Activated CD8-positive, alpha-beta memory T cell treated with anti-CD3 and anti-CD28 coated beads, Interleukin-2, amount 50 U/mL, for 24 hours (primary cell): ENCODE measurements around the gene CPT2.

Source experiments
- DNase-seq: peaks from one replicate; pipeline ENCODE4 v3.0.0-alpha.2; 2020; ENCODE audit errors: extremely low read depth

The CPT2 gene

GRCh38 chr1:53196485-53197290 lies at the start of gene CPT2:
TSS of gene CPT2 (plus strand) at chr1:53196824. CDS start at chr1:53196944, 120 bp downstream.
- peak; percentile 83 for DNase-seq

- DNase-seq = no peak
Observed at GRCh38 chr1:53147174-53147573, 49.5 kb upstream of the CPT2 start.

GRCh38 chr1:53148123-53148522 lies 48.5 kb upstream of the CPT2 start:
- DNase-seq = no peak

GRCh38 chr1:53153752-53154151 lies 42.9 kb upstream of the CPT2 start:
- DNase-seq = no peak

GRCh38 chr1:53154859-53155438 lies 41.7 kb upstream of the CPT2 start:
- DNase-seq = no peak

- DNase-seq = no peak
Observed at GRCh38 chr1:53155534-53155933, 41.1 kb upstream of the CPT2 start.

GRCh38 chr1:53155945-53156344 lies 40.7 kb upstream of the CPT2 start:
- no peak for DNase-seq

GRCh38 chr1:53156783-53157182 lies 39.8 kb upstream of the CPT2 start:
- DNase-seq = no peak

GRCh38 chr1:53158900-53159299 lies 37.7 kb upstream of the CPT2 start:
- no peak for DNase-seq

GRCh38 chr1:53160924-53161378 lies 35.7 kb upstream of the CPT2 start:
- no peak for DNase-seq

- DNase-seq = no peak
Observed at GRCh38 chr1:53162621-53163020, 34.0 kb upstream of the CPT2 start.

GRCh38 chr1:53163291-53163768 lies 33.3 kb upstream of the CPT2 start:
- no peak for DNase-seq

GRCh38 chr1:53165408-53165961 lies 31.1 kb upstream of the CPT2 start:
- DNase-seq = no peak

- no peak for DNase-seq
Observed at GRCh38 chr1:53166366-53166765, 30.3 kb upstream of the CPT2 start.

- no peak for DNase-seq
Observed at GRCh38 chr1:53166912-53167311, 29.7 kb upstream of the CPT2 start.

GRCh38 chr1:53172426-53173128 lies 24.0 kb upstream of the CPT2 start:
- DNase-seq = no peak

- no peak for DNase-seq
Observed at GRCh38 chr1:53174971-53175913, 21.4 kb upstream of the CPT2 start.

GRCh38 chr1:53176452-53177208 lies 20.0 kb upstream of the CPT2 start:
- no peak for DNase-seq

GRCh38 chr1:53180226-53180625 lies 16.4 kb upstream of the CPT2 start:
- DNase-seq = no peak

- DNase-seq = no peak
Observed at GRCh38 chr1:53180951-53181350, 15.7 kb upstream of the CPT2 start.
